GM19193 (cell line): Measurements from ENCODE around the gene RELB.
A peak's percentile ranks its signal among the peaks of the same experiment; 100 is the strongest.

Experiments
- POLR2A ChIP-seq: IDR thresholded peaks from 4 replicates; pipeline ENCODE4 v1.6.1; 2011; ENCODE audit not compliant: insufficient read depth, insufficient read length; ENCODE audit errors: extremely low read depth

RELB gene

GRCh38 chr19:45076851-45077730 lies 75.8 kb downstream of the RELB start:
- TF ChIP-seq POLR2A: no peak

DNA sequence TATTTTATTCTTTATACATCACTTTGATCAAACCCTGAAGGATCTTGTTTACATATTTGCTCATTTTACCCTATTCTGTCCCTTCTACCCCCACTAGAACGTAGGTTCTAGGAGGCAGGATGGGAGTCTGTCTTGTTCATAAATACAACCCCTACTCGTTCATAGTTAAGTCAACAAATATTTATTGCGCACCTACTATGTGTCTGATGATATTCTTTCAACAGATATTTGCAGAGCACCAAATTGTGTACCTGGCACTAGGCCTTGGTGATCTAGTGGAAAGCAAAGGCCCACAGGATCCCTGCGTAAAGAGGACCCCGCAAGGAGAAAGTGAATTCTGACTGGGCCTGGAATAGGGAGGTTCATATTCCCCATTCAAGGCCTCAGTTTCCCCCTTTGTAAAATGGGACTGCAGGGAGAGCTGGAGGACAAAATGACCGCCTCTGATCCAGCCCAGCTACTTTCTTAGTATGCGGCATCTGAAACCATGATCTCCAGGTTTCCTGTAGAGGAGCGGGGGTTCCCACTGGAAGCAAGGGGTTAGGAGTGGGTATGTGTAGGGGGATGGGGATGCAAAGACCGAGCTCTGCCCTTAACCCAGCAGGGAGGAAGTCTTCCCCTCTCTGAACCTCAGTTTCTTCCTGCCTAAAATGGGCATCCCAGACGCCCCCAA lies 77.3 kb downstream of the RELB start:
- TF ChIP-seq POLR2A: no peak

DNA sequence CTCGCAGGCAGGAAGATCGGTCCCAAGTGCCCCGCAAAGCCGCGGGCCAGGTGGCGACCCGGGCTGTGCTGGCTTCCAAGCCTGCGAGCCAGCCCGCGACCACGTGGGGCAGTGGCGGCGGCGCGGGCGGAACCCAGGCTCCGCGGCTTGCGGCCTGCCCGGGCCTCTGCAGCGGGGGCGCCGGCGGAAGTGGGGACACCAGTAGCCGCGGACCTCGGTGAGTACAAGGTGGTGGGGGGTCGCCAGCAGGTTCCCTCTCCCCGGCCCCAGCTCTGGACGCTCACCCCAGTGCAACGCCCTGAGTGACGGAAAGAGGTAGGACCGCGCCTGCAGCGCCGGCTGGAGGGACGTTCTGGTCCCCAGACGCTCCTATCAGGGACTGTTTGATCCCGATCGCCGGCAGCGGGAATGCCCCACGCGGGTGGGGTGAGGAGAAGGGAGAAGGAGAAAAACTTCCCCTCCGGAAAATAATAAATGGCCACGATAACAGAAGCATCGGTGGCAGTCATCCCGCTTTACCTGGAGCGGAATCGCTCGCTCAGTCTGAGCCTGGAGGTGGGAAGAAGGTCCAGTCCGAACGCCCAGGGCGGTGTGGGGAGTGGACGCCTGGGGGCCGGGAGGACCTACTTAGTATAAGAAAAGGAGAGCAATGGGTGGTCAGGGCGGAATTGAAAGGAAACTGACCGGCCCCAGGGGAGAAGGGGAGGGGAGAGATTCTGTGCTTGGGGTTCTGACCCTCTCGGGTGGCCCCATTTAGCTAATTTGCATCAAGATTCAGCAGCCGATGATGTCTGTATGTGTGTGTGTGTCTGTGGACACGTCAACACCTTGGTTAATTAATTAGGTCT lies 78.0 kb downstream of the RELB start, which contains the start of gene GEMIN7:
Gene GEMIN7, plus strand, starts transcription at position 198 of the 848 bp plus-strand sequence. CDS start 10,855 bp downstream, outside the sequence.
- peak; percentile 76 for TF ChIP-seq POLR2A

GRCh38 chr19:45079911-45080370 lies 78.7 kb downstream of the RELB start:
- no peak for TF ChIP-seq POLR2A

DNA sequence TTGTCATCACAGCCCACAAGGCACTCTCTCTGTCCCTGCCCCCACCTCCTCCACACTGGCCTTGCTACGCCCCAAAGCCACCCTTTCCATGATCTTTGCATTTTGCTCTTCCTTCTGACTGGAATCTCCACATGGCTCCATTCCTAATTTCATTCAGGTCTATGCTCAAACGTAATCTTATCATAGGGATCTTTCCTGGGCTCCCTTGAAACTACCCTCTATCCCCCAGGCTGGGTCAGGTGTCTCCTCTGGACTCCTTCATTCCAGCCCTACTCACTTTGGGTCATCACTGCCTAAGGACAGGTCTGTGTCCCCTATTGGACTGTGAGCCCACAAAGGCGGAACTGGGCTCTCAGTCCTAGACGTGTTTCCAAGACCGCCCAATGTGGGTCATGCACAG lies 80.9 kb downstream of the RELB start:
- TF ChIP-seq POLR2A: no peak

GRCh38 chr19:45086480-45086879 lies 85.2 kb downstream of the RELB start:
- TF ChIP-seq POLR2A: no peak

- no peak for TF ChIP-seq POLR2A
Observed at GRCh38 chr19:45087531-45087930, 86.3 kb downstream of the RELB start.
